Stimulated activated CD4-positive, alpha-beta T cell treated with anti-CD3 and anti-CD28 coated beads, Interleukin-4, amount 100 ng/mL, for 48 hours (primary cell): Measurements from ENCODE around the gene DNAAF3.
"Not testable (repeated sequence)": the region's sequence is repeated elsewhere in the genome, so short reads cannot be mapped to it uniquely, and the experiment has no call there.

Experiments
- DNase-seq, 2 donors: peaks; one replicate each; pipeline ENCODE4 v3.0.0-alpha.2; 2020; ENCODE audit warnings: low read depth in 2 of 2

The DNAAF3 gene

DNA sequence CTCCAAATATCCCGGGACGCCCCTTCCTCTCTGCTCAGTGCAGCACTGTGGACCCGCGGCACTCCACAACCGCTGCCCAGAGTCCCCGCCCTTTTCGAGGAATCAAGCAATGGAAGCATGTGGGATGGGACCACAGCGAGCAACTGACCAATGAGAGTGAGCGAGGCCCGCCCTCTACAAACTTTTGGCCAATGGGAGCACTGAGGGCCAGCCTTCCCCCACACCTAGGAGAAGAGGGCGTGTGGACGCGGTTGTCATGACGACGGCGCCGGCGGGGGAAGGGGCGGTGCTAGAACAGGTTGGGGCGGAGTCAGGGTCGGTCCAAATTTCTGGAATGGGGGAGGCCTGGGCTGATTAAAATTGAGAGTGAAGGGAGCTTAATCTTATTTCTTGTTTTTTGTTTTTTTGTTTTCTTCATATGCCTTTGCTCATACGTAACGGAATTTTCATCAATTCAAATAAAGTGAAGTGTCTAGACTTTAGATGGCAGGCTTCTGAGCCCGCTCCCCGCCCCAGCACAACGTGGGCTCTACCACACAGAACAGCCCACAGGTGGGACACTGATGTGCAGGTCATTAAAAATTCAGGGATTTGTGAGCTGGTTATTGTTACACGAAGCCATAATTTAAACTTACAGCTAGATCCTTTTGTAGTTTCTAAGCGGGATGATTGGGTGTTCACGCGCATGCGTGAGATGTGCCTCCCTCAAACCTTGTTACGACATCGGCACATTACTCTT lies at the start of gene DNAAF3:
DNAAF3 (minus strand) TSS at position 84 of the 739 bp plus-strand sequence. CDS start 200 bp downstream, outside the sequence.
- DNase-seq, result peak; percentile 76 to 89

DNA sequence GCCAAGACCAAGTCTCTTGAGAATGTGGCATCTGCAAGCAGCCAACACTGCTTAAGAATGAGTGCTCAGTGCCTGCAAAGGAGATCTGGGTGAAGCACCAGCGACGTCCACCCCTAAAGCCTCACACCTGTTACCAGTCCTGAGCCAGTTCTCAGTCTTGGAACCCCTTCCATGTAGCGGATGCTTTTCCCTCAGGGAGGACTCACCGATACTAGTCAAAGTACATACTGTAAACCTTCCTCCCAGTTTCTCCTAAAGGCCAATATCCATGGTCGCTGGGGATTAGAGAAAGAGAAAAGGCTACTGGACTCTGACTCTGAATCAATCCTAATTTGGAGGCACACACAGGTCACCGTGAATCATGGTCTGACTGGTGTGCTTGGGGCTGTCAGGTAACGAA lies 47.1 kb upstream of the DNAAF3 start:
- DNase-seq, result no peak

DNA sequence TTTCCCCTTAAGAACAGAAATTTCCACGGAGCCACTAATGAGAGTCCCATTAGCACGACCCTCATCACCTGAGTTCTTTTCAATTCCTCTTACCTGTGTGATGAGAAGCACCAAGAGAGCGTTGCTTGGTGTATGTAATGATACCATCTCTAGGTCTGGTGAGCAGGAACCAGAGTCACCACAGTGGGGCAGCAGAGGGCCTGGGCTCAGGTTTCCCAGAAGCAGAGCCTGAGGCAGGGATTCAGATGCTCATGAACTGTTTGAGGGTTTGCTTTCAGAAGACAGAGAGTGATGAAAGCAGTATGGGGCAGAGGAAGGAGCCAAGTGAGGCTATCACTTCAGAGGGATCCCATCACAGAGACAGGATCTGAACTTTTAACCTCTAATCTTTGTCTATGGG lies 46.0 kb upstream of the DNAAF3 start:
- peak; percentile 36 to 46 for DNase-seq

DNA sequence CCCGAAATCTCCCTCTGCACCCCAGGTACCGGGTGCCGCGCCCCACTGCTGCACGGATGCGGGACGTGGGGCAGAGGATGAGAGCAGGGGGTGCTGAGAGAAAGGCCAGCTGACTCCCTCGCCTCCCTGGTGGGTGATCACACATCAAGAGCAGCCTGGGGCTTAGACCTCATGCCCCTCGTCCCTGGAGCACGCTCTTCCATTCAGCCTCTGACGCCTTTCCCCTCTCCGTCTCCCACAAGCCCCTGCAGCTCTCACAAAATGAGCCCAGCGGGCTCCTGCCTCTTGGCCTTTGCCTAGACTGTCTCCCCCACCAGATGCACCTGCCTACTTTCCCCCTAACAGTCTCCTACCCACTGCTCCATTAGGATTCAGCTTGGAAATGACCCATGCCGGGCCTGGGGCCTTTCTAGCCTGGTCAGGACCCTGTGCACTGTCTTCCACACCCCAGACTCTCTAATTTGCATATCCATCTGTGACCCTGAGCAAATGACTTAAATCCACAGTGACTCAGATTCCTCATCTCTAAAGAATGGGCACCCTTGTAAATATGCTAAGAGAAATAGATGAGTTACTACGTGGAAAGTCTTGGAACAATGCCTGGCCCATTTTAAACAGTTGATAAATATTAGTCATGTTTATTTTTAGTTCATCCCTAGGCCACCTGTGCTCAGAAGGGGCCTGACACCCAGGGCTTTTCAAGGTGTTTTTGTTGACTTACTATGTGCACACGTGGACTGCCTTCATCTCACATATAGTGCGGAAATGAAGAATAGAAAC lies 43.5 kb upstream of the DNAAF3 start:
- DNase-seq, result no peak

DNA sequence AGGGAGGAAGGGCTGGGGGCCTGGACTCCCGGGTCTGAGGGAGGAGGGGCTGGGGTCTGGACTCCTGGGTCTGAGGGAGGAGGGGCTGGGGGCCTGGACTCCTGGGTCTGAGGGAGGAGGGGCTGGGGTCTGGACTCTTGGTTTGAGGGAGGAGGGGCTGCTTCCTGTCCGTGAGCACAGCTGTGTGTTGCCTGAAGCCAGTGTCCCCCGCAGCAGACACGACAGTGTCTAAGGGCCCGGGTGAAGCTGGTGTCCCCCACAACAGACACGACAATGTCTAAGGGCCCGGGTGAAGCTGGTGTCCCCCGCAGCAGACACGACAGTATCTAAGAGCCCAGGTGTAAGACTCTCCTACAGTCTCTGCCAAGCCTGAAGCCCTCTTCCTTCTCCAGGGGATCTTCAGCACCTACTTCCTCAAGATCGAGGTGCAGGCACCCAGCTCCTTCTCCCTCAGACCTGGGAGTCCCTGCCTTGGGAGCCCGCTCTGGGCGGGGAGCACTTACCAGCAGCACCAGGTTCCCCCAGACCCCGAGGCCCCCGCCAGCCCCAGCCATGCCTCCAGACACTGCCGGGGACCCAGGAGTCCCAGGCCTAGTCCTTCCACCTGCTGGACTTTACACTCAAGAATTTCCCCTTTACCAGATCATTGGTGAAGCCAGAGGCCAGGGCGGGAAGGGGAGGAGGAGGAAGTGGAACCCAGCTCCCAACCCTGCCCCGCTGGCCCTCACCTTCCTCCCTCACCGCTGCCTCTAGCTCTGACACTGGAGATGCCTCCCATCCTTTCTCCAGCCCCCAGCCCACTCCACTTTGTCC lies 42.7 kb upstream of the DNAAF3 start, which contains the start of gene PTPRH:
PTPRH (minus strand) TSS at position 622 of the 813 bp plus-strand sequence; CDS start at position 554, 68 bp downstream.
- no peak for DNase-seq

DNA sequence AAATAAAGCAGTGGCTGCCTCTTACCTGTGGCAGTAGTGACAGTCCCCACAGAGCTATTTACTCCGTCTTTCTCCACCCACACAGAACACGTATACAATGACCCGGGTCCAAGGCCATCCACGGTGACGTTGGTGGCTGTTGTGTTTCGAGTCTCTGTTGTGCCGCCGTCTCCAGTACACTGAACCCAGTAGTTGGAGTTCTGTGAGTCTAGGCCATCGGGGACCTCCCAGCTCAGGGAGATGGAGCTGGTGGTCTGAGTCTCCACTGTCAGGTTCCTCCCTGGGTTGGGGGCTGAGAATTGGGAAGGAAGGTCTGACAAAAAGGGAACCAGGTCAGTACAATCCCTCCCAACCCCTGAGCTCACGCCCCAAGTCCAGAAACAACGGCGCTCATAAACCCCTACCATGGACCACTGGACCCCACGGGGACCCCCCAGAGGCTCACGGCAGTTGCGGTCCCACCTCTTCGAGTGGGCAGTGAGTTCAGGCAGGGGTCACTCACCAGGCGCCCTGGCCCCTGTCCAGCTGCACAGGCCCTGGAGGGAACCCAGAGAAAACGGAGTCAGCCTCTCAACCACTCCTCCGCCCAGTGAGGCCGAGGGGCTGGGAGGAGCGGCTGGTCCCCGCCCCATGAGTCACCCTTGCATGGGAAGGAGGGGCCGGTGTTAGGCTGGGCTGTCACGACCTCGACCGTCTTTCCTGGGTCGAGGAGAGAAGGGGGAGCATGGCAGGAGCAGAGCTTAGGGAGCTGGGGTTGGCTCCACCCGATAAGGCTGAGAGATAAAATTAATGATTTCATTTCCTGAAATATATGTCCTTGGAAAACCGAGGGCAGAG lies 40.5 kb upstream of the DNAAF3 start:
- DNase-seq, result peak; percentile 37 to 38

DNA sequence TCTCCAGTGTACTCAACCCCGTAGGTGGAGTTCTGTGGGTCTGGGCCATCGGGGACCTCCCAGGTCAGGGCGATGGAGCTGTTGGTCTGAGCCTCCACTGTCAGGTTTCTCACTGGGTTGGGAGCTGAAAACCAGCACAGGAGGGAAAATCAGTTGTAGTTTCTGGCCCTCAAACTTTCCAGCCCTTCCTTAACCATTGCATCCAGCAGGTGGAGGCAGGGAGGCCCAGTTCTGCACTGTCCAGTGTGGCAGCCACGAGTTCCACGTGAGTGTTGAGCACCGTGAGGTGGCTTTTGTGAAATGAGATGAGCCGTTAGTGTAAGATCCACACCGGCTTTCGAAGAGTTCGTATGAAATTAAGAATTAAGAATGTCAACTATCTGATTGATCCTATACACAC lies 35.8 kb upstream of the DNAAF3 start:
- DNase-seq, result not testable (repeated sequence)

DNA sequence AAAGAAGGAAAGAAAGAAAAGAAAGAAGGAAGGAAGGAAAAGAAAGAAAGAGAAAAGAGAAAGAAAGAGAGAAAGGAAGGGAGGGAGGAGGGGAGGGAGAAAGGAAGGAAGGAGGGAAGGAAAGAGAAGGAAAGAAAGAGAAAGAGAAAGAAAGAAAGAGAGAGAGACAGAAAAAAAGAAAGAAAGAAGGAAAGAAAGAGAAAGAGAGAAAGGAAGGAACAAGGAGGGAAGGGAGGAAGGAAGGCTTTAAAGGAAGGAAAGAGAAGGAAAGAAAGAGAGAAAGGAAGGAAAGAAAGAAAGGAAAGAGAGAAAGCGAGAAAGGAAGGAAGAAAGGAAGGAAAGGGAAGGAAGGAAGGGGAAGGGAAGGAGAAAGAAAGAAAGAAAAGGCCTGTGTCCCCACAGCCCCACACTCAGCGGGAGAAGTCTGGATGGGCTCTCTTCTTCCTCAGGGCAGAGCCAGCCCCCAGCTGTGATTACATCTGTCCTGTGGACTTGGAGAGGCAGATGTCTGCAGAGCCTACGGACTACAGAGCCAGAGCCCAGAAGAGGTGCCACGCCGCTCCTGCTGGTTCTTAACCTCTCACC lies 33.3 kb upstream of the DNAAF3 start:
- DNase-seq, result no peak

DNA sequence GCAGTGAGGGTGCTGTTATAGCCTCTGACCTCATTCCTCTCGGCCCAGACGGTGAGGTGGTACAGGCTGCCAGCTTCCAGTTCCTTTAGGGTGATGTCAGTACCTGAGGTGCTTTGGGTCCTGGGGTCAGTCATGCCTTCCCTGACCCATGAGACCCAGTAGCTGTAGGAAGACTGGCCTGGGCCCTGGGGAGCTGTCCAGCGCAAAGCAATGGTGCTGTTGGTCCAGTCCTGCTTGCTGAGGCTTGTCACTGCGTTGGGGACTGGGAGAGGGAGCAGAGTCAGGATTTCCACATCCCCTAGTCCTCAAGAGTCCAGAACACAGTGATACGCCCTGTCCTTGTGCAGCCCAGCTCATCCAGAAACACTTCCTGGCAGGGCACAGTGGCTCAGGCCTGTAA lies 32.2 kb upstream of the DNAAF3 start:
- no peak for DNase-seq

DNA sequence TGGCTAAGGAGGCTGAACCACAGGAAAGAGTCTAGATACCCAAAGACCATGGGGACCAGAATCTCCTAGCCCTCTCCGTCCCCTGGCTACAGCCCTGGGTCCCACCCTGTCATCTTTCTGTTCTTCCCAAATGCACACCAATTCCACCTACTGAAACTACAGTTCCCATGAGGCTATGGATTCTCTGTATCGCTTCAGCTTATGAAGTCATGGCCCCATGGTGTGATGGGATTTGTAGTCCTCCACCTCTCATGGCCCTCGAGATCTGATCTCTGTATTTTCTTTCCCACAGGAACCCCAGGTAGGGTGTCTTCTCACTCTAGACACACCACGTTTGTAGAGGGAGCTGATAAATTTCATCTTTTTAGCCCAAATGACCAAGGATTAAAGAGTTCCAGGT lies 31.1 kb upstream of the DNAAF3 start:
- no peak for DNase-seq

DNA sequence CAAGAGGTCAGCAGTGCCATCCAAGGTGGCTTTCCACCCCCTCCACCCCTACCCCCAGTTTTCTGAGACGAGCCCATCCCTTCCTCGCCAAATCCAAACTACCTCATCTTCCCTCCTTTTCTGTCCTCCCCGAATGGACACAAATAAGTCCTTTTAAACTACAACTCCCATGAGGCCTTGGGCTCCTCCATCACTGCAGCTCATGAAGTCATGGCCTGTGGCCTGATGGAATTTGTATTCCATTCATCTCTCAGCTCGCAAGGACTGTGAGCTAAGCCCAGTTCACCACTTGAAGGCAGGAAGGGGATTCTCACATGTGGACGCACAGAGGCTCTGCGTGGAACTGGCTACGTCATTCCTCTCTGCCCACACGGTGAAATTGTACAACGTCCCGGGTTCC lies 30.4 kb upstream of the DNAAF3 start:
- DNase-seq, result no peak

DNA sequence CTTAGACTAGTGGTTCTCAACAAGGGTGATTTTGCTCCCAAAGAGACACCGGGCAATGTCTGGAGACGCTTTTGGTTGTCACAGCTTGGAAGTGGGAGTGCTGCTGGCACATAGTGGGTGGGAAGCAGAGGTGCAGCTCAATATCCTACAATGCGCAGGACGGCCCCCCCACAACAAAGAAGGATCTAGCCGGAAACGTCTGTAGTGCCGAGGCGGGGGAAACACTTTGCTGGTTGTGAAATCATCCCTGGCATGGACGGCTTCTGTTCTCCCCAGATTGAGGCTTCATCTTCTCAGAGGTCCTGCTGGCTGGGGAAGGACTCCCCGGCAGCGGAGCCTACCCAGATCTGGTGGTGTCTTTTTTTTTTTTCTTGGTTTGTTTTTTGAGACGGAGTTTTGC lies 27.1 kb upstream of the DNAAF3 start:
- DNase-seq, result no peak

DNA sequence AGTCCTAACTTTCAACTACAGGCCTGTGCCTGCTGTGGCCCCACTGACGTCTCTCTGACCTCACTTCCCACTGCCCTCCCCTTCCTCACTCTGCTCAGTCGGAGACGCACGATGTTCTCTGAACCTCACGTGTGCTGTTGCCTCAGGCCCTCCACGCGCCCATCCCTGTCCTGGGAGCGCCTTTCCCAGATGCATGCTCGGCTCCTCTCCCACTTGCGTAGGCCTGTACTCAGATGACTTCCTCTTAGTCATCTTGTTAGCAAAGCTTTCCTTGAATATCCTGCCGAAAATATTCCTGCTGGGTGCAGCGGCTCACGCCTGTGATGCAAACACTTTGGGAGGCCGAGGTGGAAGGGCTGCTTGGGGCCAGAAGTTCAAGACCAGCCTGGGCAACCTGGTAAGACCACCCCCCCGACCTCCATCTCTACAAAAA lies 23.0 kb upstream of the DNAAF3 start:
- DNase-seq, result no peak

DNA sequence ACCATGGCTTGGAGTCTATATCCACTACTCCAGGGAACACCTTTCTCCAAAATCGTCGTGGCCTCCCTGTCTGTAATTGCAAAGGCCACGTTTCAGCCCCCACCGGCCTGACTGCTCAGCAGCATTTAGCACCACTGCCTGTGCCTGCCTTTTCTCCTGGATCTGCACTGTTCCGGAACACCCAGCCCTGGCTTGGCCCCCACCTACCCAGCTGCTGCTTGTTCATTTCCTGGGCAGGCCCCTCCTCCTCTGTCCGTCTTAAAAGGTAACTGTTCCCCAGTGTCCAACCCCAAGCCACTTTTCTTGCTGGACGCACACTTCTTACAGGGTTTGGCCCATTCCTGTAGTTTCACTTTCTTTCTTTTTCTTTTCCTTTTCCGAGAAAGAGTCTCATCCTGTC lies 22.2 kb upstream of the DNAAF3 start:
- no peak for DNase-seq

DNA sequence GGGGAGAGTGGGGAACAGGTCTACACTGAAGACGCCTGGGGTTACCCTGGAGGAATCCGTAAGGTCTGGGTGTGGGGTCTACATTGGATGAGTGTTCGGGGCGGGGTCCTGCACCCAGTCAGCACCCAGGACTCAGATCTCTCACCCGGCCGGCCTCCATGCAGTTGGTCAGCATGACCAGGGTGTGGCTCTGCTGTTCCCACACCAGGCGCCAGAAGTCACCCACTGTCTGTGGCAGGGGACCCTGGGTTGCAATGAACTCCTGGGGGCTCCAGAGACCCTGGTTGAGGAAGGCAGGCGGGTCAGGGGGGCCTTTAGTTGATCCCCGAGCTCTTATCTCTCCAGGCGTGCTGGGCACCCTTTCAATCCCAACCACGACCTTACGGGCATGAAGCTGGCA lies 19.7 kb upstream of the DNAAF3 start:
- DNase-seq, result no peak

DNA sequence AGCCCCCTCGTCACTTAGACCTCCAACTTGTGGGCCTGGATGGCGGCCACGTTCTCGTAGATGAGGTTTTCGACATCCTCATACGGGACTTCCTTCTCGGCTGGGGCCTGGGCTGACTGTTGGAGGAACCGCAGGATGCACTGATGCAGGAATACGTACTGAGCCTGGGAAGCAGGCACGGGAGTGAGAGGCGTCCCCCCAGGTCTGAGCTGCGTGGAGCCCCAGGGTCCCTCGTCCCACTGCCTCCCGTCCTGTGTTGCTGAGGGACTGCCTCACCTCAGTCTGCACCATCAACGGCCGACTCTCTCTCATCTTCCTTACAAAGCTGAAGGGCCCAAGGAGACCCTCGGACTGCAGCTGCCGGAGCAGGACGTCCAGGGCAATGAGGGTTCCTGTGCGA lies 15.3 kb upstream of the DNAAF3 start:
- no peak for DNase-seq

DNA sequence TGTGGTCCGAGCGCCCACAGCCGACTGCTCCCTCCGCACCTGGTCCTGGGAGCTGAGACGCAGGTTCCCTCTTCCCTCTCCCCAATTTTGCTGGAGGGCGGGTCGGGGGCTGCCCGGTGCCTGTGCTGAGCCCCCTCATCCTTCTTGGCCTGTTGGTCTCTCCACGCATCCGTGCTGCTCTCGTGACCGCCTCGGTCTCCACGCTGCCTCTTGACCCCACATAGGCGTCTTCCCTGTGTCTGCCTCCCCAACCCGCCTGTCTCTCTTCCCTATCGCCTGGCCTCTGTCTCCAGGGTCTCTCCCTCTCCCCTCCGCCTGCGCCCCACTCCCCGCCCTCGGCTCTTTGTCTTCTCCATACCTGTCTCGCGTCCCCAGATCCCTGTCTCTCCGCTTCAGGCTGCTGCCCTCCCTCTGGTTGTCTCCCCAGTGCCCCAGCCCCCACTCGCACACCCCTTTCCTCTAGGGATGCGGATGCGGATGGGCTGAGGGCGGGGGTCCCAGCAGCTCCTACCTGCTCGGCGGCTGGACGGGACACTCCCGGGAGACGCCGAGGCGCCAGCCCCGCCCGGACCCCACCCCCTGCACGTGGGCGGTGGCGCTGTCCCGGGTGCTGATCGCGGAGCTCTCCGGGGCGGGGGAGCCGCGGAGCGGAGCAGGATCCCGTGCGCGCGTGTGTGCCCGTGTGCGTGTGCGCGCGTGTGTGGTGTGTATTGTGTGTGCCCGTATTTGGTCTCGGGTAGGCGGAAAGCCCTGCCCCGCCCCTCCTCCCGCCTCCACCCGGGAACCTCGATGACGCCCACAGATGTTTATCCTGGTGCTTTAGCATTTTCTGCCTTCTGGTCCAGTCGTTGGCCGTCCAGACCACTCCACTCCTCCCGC lies 13.4 kb upstream of the DNAAF3 start, which contains the start of gene SYT5:
SYT5 (minus strand) TSS at position 684 of the 879 bp plus-strand sequence. CDS start 1,248 bp downstream, outside the sequence.
- peak; percentile 47 to 62 for DNase-seq

DNA sequence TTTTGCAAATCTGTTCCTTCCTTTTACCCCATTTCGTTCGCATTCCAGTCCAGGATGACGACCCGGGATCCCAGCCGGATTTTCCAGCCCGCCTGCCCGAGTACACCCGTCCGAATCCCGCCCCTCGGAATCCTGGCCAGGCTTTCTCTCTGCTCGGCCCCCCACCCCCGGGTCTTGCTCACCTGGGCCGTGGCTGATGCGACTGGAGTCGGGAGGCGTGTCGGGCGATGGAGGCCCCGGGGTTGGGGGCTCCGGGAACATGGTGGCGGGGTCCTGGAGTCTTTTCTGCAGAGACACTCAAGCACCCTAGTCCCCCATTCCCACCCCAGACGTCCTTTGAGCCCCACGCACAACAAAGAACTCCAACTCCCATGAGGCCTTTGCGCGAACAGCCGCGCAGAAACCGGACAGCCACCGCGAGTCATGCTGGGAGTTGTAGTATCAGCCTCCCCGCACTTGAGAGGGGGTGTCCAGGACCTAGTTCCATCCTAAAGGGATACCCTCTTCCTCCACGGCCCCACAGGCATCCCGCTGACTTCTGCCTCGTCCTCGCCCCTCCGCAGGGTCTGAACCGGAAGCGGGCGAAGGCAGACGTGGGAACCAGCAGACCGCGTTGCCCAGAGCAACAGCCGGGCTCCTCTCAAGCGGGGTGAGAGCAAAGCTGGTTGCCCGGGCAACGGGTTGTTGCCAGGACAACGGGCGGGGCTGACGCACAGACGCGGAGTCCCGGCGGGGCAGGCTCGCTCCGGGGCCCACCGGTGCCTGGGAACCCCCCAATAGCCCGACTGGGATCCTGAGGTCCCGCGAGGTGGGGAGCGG lies 12.6 kb upstream of the DNAAF3 start:
- DNase-seq, result peak; percentile 83 to 88

DNA sequence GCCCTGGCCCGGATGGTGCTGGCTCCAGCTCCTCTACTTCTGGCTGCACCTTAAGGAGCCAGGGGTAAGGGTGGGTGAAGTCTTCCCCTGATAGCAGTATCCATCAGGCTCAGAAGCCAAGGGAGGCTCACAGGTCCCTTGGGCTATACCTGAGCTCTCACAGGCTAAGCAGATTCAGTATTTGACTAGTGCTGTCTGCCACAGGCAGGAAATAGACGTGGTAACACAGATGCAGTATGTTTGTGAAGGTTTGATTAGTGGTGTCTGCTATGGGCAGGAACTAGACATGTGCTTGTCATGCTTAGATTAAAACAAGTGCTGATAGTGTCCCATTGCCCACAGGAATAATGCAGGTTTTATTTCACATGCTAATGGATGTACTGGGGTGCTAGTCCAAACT lies 9.7 kb upstream of the DNAAF3 start:
- no peak for DNase-seq
